B cell (primary cell): ENCODE results near the gene ZNF503.

ENCODE experiments used
- EZH2 ChIP-seq: IDR thresholded peaks from 2 replicates; pipeline ENCODE4 v1.6.1; 2012; ENCODE audit warnings: borderline replicate concordance, low read depth, mild to moderate bottlenecking, moderate library complexity, low read length; ENCODE audit not compliant: insufficient read depth, poor library complexity, severe bottlenecking
- TF ChIP-seq, protein P1 (sequence below): fragments of 200-600 bp; IDR thresholded peaks from one replicate; pipeline ENCODE4 v1.8.0; 2022; ENCODE audit warnings: antibody characterized with exemption, mild to moderate bottlenecking

GRCh38 chr10:75428434-75429158 is 27.0 kb upstream of the ZNF503 start:
- no peak for TF ChIP-seq EZH2
- TF ChIP-seq, protein P1, sequence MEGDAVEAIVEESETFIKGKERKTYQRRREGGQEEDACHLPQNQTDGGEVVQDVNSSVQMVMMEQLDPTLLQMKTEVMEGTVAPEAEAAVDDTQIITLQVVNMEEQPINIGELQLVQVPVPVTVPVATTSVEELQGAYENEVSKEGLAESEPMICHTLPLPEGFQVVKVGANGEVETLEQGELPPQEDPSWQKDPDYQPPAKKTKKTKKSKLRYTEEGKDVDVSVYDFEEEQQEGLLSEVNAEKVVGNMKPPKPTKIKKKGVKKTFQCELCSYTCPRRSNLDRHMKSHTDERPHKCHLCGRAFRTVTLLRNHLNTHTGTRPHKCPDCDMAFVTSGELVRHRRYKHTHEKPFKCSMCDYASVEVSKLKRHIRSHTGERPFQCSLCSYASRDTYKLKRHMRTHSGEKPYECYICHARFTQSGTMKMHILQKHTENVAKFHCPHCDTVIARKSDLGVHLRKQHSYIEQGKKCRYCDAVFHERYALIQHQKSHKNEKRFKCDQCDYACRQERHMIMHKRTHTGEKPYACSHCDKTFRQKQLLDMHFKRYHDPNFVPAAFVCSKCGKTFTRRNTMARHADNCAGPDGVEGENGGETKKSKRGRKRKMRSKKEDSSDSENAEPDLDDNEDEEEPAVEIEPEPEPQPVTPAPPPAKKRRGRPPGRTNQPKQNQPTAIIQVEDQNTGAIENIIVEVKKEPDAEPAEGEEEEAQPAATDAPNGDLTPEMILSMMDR = no peak
